Mammary epithelial cell (primary cell): Measurements from ENCODE around the gene RHBDL3.

Experiments used
- EZH2 ChIP-seq: IDR thresholded peaks from 2 replicates; pipeline ENCODE4 v1.6.1; 2012; ENCODE audit warnings: low read length, inconsistent platforms, borderline replicate concordance
- TF ChIP-seq, protein P1 (sequence below), 2 donors: IDR thresholded peaks in 1 of 2; conservative IDR thresholded peaks in 1 of 2; 2 replicates each; pipeline ENCODE4 v1.5.1; 2011 to 2012; ENCODE audit warnings: inconsistent platforms in 2 of 2, low read length in 2 of 2, mild to moderate bottlenecking in 2 of 2, control low read depth in 1 of 2, low read depth in 1 of 2; ENCODE audit not compliant: insufficient read depth in 1 of 2; ENCODE audit errors: extremely low read depth in 1 of 2

DNA sequence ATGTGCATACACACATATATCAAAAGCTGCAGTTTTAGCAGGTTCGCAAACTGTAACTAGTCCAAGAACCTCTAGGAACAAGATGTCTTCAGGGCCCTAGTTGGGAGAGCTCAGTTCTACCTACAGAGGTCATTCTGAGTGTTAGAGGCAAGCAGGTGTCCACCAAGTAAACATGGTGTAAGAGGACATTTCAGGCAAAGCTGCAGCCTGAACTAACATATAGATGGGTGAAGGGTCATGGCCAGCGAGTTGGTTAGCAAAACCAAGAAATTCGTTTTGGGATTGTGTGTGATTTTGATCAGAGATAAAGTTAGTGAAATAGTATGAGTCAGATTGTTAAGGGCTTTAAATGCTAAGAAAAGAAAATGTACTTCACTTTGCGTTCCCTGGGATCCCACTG is 51.7 kb downstream of the RHBDL3 start:
- TF ChIP-seq, protein P1, sequence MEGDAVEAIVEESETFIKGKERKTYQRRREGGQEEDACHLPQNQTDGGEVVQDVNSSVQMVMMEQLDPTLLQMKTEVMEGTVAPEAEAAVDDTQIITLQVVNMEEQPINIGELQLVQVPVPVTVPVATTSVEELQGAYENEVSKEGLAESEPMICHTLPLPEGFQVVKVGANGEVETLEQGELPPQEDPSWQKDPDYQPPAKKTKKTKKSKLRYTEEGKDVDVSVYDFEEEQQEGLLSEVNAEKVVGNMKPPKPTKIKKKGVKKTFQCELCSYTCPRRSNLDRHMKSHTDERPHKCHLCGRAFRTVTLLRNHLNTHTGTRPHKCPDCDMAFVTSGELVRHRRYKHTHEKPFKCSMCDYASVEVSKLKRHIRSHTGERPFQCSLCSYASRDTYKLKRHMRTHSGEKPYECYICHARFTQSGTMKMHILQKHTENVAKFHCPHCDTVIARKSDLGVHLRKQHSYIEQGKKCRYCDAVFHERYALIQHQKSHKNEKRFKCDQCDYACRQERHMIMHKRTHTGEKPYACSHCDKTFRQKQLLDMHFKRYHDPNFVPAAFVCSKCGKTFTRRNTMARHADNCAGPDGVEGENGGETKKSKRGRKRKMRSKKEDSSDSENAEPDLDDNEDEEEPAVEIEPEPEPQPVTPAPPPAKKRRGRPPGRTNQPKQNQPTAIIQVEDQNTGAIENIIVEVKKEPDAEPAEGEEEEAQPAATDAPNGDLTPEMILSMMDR (conservative IDR thresholded peaks at IDR 0.05 in 1 of 2, IDR thresholded peaks at IDR 0.05 in 1 of 2; ENCODE audit: extremely low read depth in 1 of 2, insufficient read depth in 1 of 2, low read depth in 1 of 2, low read length in 2 of 2), result no peak
- TF ChIP-seq EZH2, result no peak
